Karpas-422 (cell line): Measurements from ENCODE around the gene SCARF2. TPM values are rescaled to one million over a fixed set of nuclear protein-coding genes. Genes with fewer than 3 reads are reported as not detected.
"Not testable (repeated sequence)": the region's sequence is repeated elsewhere in the genome, so short reads cannot be mapped to it uniquely, and the experiment has no call there.

Experiments used
- DNase-seq: peaks from one replicate; pipeline ENCODE4 v3.0.0-alpha.2; 2015
- H2AFZ ChIP-seq: fragments of 200-600 bp; sonication (generic); 2 replicates; pipeline ENCODE4 v1.6.1; 2014; ENCODE audit warnings: antibody characterized with exemption, low read length, mixed read lengths
- H3K27ac ChIP-seq: fragments of 200-600 bp; sonication (generic); 2 replicates; pipeline ENCODE4 v1.5.1; 2014; ENCODE audit warnings: mild to moderate bottlenecking, low read length, moderate library complexity
- H3K27me3 ChIP-seq: fragments of 200-600 bp; sonication (generic); 2 replicates; pipeline ENCODE4 v1.6.1; 2014; ENCODE audit warnings: low read length, mixed read lengths
- H3K36me3 ChIP-seq: fragments of 200-600 bp; sonication (generic); 2 replicates; pipeline ENCODE4 v1.6.1; 2014; ENCODE audit warnings: low read length, mixed read lengths; ENCODE audit not compliant: insufficient read depth
- H3K4me1 ChIP-seq: fragments of 200-600 bp; sonication (generic); 2 replicates; pipeline ENCODE4 v1.6.1; 2014; ENCODE audit warnings: mild to moderate bottlenecking, low read length, mixed read lengths
- H3K4me2 ChIP-seq: fragments of 200-600 bp; sonication (generic); 2 replicates; pipeline ENCODE4 v1.6.1; 2014; ENCODE audit warnings: low read length, low read depth, mild to moderate bottlenecking; ENCODE audit not compliant: poor library complexity, severe bottlenecking
- H3K4me3 ChIP-seq: fragments of 200-600 bp; sonication (generic); 2 replicates; pipeline ENCODE4 v1.5.1; 2014; ENCODE audit warnings: mild to moderate bottlenecking, antibody characterized with exemption, low read length, mixed read lengths
- H3K79me2 ChIP-seq: fragments of 200-600 bp; sonication (generic); 2 replicates; pipeline ENCODE4 v1.6.1; 2014; ENCODE audit warnings: mild to moderate bottlenecking, low read length, mixed read lengths
- H3K9ac ChIP-seq: fragments of 200-600 bp; sonication (generic); 2 replicates; pipeline ENCODE4 v1.6.0; 2014; ENCODE audit warnings: low read length
- H3K9me2 ChIP-seq: fragments of 200-600 bp; sonication (generic), shearing (Covaris generic); replicated peaks from 2 replicates; pipeline ENCODE4 v1.6.0; 2014; ENCODE audit warnings: mild to moderate bottlenecking, low read length, moderate library complexity; ENCODE audit not compliant: insufficient read depth
- H3K9me3 ChIP-seq: fragments of 300-700, 200-600 bp; sonication (generic); 2 replicates; pipeline ENCODE4 v1.6.1; 2014; ENCODE audit warnings: low read length, mixed read lengths
- H4K20me1 ChIP-seq: fragments of 200-600 bp; sonication (generic); 2 replicates; pipeline ENCODE4 v1.6.1; 2014; ENCODE audit warnings: mild to moderate bottlenecking, antibody characterized with exemption, low read length, low read depth; ENCODE audit not compliant: insufficient read depth
- total RNA-seq: library from RNA; depleted of rRNA; stranded (reverse); fragments of >200 nt; shearing (Covaris generic); gene quantifications from 2 replicates; pipeline ENCODE4 v1.2.3, GENCODE V29; 2014; ENCODE audit warnings: low replicate concordance

The SCARF2 gene
- total RNA-seq, 1 experiment from 2014 or later: 0.67 TPM

DNA sequence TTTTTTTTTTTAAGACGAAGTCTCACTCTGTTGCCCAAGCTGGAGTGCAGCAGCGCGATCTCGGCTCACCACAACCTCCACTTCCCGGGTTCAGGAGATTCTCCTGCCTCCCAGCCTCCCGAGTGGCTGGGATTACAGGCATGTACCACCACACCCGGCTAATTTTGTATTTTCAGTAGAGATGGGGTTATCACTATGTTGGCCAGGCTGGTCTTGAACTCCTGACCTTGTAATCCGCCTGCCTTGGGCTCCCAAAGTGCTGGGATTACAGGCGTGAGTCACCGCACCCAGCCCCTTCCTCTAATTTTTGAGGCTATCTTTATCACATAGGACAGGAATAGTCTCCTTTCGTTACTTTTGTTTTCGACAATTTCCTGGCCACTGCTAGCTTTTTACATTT, 37.9 kb upstream of the SCARF2 start:
- H3K9me2 ChIP-seq, H3K4me3 ChIP-seq, H3K27ac ChIP-seq, DNase-seq, H3K4me2 ChIP-seq, H3K79me2 ChIP-seq, H3K36me3 ChIP-seq, H3K4me1 ChIP-seq, H4K20me1 ChIP-seq, H3K27me3 ChIP-seq, H3K9me3 ChIP-seq, H2AFZ ChIP-seq, H3K9ac ChIP-seq: not testable (repeated sequence)

DNA sequence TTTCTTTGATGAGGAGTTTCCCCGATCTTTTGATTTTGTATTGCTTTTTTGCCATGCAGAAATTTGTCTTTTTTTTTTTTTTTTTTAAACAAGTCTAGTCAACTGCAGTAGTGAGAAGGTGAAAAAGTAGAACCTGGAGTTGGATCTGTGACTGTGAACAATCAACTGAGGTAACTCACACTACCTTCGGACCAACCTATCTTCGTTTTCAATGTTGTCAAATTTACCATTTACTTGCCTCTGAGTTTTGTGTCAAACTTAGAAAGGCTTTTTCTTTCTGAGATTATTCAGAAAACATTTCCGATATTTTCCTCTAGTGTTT, 37.5 kb upstream of the SCARF2 start:
- Histone ChIP-seq H3K27ac (no peak overlapping the region), H3K27me3 (no peaks in the 10 kb centered on the region), H4K20me1 (no peaks in the 10 kb centered on the region), H3K36me3 (no peaks in the 10 kb centered on the region), H3K4me2 (no peak overlapping the region), H3K9me2 (no peaks in the 10 kb centered on the region), H3K9ac (no peak overlapping the region), H3K79me2 (peaks cover 6% of the 10 kb centered on the region; the same call in 1 of the 2 replicates), H3K4me1 (no peaks in the 10 kb centered on the region), H3K4me3 (no peak overlapping the region), H2AFZ (no peak overlapping the region), H3K9me3 (no peaks in the 10 kb centered on the region)
- DNase-seq: no peak

DNA sequence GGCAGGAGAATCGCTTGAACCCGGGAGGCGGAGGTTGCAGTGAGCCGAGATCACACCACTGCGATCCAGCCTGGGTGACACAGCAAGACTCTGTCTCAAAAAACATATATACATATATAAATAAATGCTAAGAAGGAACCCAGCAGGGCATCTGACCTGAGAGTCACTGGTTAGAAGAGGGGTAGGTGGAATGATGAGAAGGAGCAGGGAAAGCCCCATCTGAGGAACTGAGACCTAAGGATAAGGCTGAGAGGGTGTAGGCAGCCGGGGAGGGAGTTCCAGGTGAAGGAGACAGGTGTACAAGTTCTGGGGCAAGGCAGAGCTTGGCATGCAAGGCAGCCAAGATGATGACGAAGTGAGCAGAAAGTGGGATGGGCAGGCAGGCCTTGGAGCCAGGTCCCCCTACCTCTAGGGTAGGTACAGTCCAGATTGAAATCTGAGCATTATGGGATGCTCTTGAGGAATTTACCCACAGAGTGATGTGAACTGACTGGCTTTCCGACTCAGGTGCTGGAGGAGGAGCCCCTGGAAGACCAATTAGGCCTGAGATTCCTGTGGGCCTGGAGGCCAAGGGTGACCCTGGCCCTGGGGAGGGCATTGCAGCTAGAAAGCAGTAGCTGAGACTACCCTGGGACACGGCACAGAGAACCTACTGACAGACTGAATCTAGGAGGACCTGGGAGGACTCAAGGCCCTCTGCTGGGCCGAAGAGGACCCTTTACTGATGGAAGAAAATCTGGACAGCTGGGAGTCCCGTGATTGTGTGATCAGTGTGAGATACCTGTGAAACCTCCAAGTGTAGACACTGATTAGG, 35.2 kb upstream of the SCARF2 start:
- no peak overlapping the region for H2AFZ ChIP-seq
- no peaks in the 10 kb centered on the region for H3K36me3 ChIP-seq
- DNase-seq: no peak
- H3K4me3 ChIP-seq: no peak overlapping the region
- no peaks in the 10 kb centered on the region for H4K20me1 ChIP-seq
- H3K9me2 ChIP-seq: no peaks in the 10 kb centered on the region
- no peak overlapping the region for H3K27ac ChIP-seq
- H3K9ac ChIP-seq: no peak overlapping the region
- H3K27me3 ChIP-seq: no peaks in the 10 kb centered on the region
- H3K4me2 ChIP-seq: no peak overlapping the region
- no peaks in the 10 kb centered on the region for H3K4me1 ChIP-seq
- no peaks in the 10 kb centered on the region for H3K9me3 ChIP-seq
- peaks cover 6% of the 10 kb centered on the region; the same call in 1 of the 2 replicates for H3K79me2 ChIP-seq

DNA sequence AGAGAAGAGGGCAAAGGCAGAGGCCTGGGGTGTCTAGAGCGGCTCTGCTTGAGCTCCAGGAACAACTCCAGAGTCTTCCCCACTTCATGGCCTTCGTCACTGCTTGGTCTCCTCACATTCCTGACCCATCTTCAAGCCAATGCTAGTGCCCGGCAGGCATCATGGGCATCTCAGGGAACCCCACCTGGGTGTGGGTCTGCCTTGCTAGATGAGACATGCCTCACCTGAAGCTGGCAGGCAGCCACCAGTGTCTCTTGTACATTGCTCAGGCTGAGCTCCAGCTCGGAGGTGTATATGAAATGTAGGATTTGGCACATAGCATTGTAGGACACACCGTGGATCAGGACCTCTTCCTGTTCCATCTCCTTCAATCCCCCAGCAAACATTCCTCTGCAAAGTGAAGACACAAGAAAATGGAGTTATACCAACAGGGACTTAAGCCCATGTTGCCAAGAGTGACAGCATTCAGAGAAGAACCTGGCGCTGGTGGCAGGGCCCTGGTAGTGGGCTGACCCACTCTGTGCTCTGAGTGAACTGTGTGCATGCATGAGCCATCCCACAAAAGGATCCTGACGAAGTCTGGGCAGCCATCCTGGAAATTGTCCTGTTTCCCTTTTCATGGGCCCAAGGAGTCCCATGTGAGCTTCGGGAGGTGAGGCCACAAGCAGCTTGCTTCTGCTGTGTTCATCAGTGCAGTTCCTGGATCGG, 33.7 kb upstream of the SCARF2 start:
- Histone ChIP-seq H3K27ac (no peak overlapping the region), H3K79me2 (no peaks in the 10 kb centered on the region), H3K4me3 (no peak overlapping the region), H3K9me3 (no peaks in the 10 kb centered on the region), H3K36me3 (no peaks in the 10 kb centered on the region), H3K4me1 (no peaks in the 10 kb centered on the region), H3K27me3 (no peaks in the 10 kb centered on the region), H4K20me1 (no peaks in the 10 kb centered on the region), H3K9me2 (no peaks in the 10 kb centered on the region), H2AFZ (no peak overlapping the region), H3K4me2 (no peak overlapping the region), H3K9ac (no peak overlapping the region)
- no peak for DNase-seq

DNA sequence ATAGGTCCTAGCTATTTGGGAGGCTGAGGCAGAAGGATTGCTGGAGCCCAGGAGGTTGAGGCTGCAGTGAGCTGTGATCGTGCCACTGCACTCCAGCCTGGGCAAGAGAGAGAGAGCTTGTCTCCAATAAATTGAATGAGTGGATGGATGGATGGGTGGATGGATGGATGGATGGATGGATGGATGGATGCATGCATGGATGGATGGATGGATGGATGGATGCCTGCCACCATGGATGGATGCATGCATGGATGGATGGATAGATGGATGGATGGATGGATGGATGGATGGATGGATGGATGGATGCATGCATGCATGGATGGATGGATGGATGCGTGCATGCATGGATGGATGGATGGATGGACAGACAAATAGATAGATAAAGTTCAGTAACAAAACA, 32.9 kb upstream of the SCARF2 start:
- not testable (repeated sequence) for H4K20me1 ChIP-seq, H3K36me3 ChIP-seq

DNA sequence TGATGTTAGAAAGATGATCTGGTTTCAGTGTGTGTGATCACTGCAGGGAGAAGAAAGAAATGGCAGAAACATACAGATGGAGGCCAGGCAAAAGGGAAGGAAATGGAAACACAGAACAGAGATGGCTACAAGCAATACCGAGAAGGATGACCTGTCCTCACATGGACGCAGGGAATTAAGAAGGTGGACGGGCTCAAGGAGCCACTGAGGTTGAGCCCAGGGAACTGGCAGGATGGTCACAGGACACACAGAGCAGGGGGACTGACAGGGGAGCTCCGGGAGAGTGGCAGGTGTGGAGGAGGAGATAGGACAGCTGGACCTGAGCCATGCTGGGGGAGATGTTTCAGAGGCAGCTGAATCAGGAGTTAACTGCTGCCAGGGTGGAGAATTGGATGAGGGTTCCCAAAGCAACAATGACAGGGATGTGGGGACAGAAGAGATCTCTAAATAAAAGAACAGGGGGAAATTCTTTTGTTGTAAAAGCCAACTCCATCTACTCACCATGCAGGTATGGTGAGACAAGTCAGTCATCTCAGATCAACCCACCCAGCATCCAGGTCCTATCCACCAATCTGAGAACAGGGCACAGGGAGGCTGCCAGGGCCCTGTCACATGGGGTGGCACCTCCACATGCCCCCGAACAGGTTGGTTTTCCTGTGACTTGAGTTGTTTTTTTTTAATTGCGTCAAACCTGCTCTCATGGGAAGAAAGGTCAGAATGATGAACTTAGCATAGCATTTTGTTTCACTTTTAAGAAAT, 31.7 kb upstream of the SCARF2 start:
- Histone ChIP-seq H3K4me1 (peaks cover 9% of the 10 kb centered on the region), H3K9ac (no peak overlapping the region), H3K4me3 (no peak overlapping the region)

More for the DNA sequence above, 32.9 kb upstream of the SCARF2 start:
- H3K79me2 ChIP-seq, DNase-seq, H3K4me2 ChIP-seq, H3K4me3 ChIP-seq, H2AFZ ChIP-seq, H3K9me2 ChIP-seq, H3K27me3 ChIP-seq, H3K4me1 ChIP-seq, H3K9me3 ChIP-seq, H3K27ac ChIP-seq, H3K9ac ChIP-seq: not testable (repeated sequence)

DNA sequence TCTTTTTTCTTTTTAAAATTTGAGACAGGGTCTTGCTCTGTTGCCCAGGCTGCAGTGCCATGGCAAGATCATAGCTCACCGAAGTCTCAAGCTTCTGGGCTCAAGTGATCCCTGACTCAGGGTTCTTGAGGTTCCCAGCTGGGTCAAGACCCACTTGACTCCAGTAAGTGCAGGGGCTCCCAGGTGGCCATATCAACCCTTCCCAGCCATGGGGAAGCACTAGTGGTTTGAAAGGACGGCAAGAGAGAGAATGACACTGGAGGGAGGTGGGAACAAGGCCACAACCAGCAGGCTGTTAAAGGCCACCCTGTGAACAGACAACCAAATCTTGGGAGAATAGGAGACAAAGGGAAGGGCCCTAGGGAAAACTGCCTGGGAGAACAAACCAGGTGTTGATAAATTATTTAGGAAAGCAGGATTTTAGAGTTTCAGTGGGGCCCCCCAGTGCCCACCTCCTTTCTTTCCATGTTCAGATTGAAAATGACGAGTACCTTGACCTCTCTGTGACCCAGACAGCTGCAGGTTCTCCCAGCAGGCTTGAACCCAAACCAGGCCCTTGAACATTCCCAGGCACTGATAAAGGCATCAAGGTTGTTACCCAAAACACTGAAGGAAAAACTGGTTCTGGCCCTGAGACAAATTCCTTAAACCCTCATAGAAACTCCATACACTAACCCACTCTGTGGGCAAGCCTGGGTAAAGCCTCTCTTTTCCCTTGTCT, 29.2 kb upstream of the SCARF2 start:
- DNase-seq: no peak
- Histone ChIP-seq H3K9ac (no peak overlapping the region), H3K4me1 (peaks cover 27% of the 10 kb centered on the region), H4K20me1 (no peaks in the 10 kb centered on the region), H3K9me2 (no peaks in the 10 kb centered on the region), H3K36me3 (no peaks in the 10 kb centered on the region), H3K4me3 (no peak overlapping the region), H2AFZ (no peak overlapping the region), H3K27me3 (no peaks in the 10 kb centered on the region), H3K27ac (no peak overlapping the region), H3K4me2 (no peak overlapping the region), H3K79me2 (0 out of 2 replicates have a peak, but pooled peaks cover 3% of the 10 kb centered on the region), H3K9me3 (no peaks in the 10 kb centered on the region)

More for the DNA sequence above, 31.7 kb upstream of the SCARF2 start:
- no peak for DNase-seq
- H2AFZ ChIP-seq: no peak overlapping the region
- H3K4me2 ChIP-seq: no peak overlapping the region
- no peaks in the 10 kb centered on the region for H4K20me1 ChIP-seq
- H3K27me3 ChIP-seq: no peaks in the 10 kb centered on the region
- H3K27ac ChIP-seq: no peak overlapping the region
- no peaks in the 10 kb centered on the region for H3K9me2 ChIP-seq
- H3K36me3 ChIP-seq: no peaks in the 10 kb centered on the region
- no peaks in the 10 kb centered on the region for H3K79me2 ChIP-seq
- no peaks in the 10 kb centered on the region for H3K9me3 ChIP-seq

DNA sequence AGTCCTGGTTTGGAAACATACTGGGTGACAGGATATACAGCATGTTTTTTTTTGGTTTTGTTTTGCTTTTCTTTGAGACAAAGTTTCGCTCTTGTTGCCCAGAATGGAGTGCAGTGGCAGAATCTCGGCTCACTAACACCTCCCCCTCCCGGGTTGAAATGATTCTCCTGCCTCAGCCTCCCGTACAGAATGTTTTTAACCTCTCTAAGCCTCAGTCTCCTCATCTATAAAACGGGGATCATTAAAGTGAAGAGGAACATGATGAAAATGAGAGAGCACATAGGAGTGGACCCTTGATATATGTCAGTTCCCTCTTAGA, 28.1 kb upstream of the SCARF2 start:
- Histone ChIP-seq H3K27ac (no peak overlapping the region), H3K27me3 (no peaks in the 10 kb centered on the region), H2AFZ (no peak overlapping the region), H3K4me3 (no peak overlapping the region), H3K9me2 (no peaks in the 10 kb centered on the region), H4K20me1 (no peaks in the 10 kb centered on the region), H3K4me2 (no peak overlapping the region), H3K9ac (no peak overlapping the region), H3K79me2 (0 out of 2 replicates have a peak, but pooled peaks cover 3% of the 10 kb centered on the region), H3K4me1 (peaks cover 27% of the 10 kb centered on the region), H3K9me3 (no peaks in the 10 kb centered on the region), H3K36me3 (no peaks in the 10 kb centered on the region)
- no peak for DNase-seq
